A204.1 (cell line): ENCODE results near the gene IGSF9B.

Experiments used
- FAIRE-seq: peaks from 2 replicates; lab custom pipeline; 2012; peaks lifted over from hg19 to GRCh38; lab: Jason Lieb, UNC

IGSF9B gene

GRCh38 chr11:133985981-133986944 lies 29.5 kb upstream of the IGSF9B start:
- no peak for FAIRE-seq

- no peak for FAIRE-seq
Observed at GRCh38 chr11:133984828-133985227, 28.1 kb upstream of the IGSF9B start.

GRCh38 chr11:133983660-133984316 lies 27.0 kb upstream of the IGSF9B start:
- no peak for FAIRE-seq

GRCh38 chr11:133982876-133983275 lies 26.1 kb upstream of the IGSF9B start:
- FAIRE-seq = no peak

- FAIRE-seq = no peak
Observed at GRCh38 chr11:133982151-133982550, 25.4 kb upstream of the IGSF9B start.

- FAIRE-seq = no peak
Observed at GRCh38 chr11:133981156-133981555, 24.4 kb upstream of the IGSF9B start.

- no peak for FAIRE-seq
Observed at GRCh38 chr11:133980665-133981064, 23.9 kb upstream of the IGSF9B start.

- no peak for FAIRE-seq
Observed at GRCh38 chr11:133978794-133979193, 22.0 kb upstream of the IGSF9B start.

- FAIRE-seq = no peak
Observed at GRCh38 chr11:133977067-133977677, 20.4 kb upstream of the IGSF9B start.

GRCh38 chr11:133975488-133975849 lies 18.7 kb upstream of the IGSF9B start:
- no peak for FAIRE-seq

- no peak for FAIRE-seq
Observed at GRCh38 chr11:133974836-133975487, 18.2 kb upstream of the IGSF9B start.

GRCh38 chr11:133971881-133972280 lies 15.1 kb upstream of the IGSF9B start:
- FAIRE-seq = no peak

GRCh38 chr11:133969112-133969511 lies 12.3 kb upstream of the IGSF9B start:
- FAIRE-seq = no peak

GRCh38 chr11:133968300-133968699 lies 11.5 kb upstream of the IGSF9B start:
- no peak for FAIRE-seq

GRCh38 chr11:133967599-133968238 lies 11.0 kb upstream of the IGSF9B start:
- FAIRE-seq = no peak

GRCh38 chr11:133966921-133967598 lies 10.3 kb upstream of the IGSF9B start:
- no peak for FAIRE-seq

- no peak for FAIRE-seq
Observed at GRCh38 chr11:133966172-133966651, 9.4 kb upstream of the IGSF9B start.

GRCh38 chr11:133965031-133965601 lies 8.3 kb upstream of the IGSF9B start:
- FAIRE-seq = no peak

GRCh38 chr11:133964356-133964755 lies 7.6 kb upstream of the IGSF9B start:
- FAIRE-seq = no peak

- no peak for FAIRE-seq
Observed at GRCh38 chr11:133961890-133962289, 5.1 kb upstream of the IGSF9B start.

- no peak for FAIRE-seq
Observed at GRCh38 chr11:133957900-133958299, 1.1 kb upstream of the IGSF9B start.
